Stromal cell of bone marrow (primary cell): ENCODE results near the gene ZSCAN23.
A peak's percentile ranks its signal among the peaks of the same experiment; 100 is the strongest.
"Not testable (repeated sequence)": the region's sequence is repeated elsewhere in the genome, so short reads cannot be mapped to it uniquely, and the experiment has no call there.

Experiments used
- DNase-seq: peaks from one replicate; pipeline ENCODE4 v3.0.0-alpha.2; 2012; ENCODE audit warnings: low read depth

The ZSCAN23 gene

DNA sequence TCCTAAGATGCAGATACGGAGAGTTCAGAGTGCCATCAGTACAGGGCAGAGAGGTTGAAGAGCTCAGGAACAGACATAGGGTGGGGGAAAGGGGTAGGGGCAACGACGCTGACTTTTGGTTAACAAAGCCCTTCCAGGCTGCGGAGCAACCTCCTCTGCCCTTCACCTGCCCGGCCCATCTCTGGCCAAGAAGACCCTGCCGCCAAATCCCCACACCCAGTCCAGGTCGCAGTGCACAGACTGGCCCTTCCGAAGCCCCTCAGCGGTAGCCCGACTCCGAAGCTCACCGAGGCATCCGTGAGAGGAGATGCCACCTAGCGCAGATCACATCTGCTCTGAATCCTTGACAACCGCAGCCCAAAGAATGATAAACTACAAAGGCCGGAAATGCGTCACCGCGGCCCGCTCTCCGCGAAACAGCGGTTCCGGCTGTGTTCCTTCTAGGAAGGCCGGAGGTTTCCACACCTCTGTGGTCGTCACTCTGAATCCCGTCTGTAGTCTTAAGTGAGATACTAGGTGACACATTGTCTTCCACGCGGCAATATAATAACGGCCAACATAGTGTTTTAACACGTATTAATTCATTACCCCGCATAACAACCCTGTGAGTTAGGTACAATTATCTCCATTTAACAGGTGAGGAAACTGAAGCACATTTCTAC lies at the start of gene ZSCAN23:
Gene ZSCAN23 (minus strand): TSS at position 380 of the 662 bp plus-strand sequence. CDS start 7,225 bp downstream, outside the sequence.
- DNase-seq, result peak; percentile 74

DNA sequence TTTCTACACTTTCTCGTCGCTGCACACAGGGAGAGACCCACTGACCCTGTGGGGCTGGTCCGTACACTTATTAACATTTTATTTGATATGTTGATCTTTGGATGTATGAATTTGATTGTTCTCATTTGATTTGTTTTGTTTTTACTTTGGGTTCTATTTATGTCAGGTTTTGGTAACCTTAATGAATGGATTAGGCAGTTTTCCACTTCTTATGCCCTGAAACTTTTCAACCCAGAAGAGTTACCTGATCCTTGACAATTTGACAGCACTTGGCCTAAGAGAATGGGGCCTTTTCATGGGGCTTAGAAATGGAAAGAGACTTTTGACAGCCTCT lies 48.7 kb upstream of the ZSCAN23 start:
- DNase-seq, result no peak

DNA sequence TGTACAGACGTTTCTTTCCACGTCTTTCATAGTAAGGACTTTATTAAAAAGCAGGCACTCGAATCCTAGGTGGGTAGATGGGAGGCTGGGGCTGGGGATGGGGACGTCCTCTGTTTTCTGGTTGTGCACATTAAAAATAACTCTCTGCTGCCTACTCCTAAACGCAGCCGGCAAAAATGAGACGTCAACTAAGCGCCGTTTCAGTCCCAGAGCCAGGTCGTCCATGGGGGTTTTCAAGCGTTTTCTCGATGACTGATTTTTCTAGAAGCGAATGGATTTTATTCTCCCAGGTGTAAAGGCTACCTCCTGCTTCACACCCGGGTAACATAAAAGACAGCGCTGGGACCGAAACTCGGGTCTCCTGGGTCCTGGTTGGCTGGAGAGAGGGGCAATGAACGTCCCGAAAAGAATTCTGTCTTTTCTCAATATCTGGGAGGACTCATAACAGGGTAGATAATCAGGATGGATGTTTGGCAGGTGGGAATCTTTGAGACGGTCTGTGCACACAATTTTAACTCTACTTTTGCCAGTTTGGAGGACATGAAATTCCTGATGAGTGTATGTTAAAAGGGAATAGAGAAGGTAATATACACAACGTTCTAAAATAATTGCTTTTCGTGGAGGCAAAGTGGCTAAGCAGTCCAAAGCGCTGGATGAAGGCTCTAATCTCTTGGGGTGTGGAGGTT lies 47.1 kb upstream of the ZSCAN23 start:
- DNase-seq, result no peak

DNA sequence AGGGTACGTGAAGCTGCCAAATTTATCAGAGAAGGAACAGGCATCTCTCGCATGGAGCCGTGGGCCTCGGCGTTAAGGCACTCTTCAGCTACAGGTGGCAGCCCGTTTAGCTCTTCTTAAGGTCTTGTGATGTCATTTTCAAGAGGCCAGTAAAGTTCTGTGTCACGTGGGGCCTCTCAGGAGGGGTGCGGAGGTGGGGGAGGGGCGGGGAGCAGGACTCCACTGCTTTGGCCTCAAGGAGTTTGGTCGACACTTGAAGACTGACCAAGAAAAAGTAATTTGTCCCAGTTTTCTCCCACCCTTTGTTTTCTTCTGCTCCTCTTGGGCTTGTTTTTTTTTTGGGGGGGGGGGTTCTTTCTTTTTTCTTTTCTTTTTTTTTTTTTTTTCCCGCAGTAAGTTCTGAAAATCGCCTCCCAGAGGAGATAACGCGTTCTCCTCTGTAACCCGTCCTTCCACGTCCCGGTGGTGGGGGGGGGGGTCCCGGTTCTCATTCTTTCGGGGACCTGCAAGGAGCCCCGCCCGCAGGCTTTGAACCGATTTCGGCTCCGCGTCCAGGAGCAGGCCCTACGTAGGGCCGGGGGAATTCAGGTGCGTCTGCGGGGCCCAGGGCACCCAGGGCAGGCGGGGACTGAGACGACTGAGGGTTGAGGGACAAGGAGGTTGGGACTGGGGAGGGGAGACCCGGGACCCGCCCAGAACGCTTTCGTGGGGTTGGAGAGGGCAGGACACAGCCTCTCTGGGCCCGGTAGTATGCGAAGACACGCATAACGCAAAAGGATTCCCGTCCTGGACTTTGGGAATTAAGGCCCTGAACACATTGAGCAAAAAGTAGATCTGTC lies 46.3 kb upstream of the ZSCAN23 start:
- peak; percentile 39 for DNase-seq

DNA sequence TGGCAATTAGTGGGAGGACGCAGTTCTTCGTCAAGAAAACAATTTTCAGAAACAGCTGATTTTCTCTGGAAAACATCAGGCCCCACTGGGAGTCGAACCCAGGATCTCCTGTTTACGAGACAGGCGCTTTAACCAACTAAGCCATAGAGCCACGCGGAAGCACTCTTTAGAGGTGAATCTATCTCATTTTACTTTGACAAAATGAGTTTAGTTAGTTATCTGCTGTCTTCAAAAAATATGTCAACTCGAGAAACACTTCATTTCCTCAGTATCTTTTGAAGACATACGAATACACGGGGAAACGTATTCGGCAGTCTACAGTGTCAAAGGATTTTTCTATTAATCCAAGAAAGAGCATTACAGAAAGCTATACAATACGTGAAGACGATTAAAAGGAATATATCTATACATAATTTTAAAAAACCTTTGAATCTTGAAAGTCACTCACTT lies 45.6 kb upstream of the ZSCAN23 start:
- DNase-seq, result peak; percentile 24

DNA sequence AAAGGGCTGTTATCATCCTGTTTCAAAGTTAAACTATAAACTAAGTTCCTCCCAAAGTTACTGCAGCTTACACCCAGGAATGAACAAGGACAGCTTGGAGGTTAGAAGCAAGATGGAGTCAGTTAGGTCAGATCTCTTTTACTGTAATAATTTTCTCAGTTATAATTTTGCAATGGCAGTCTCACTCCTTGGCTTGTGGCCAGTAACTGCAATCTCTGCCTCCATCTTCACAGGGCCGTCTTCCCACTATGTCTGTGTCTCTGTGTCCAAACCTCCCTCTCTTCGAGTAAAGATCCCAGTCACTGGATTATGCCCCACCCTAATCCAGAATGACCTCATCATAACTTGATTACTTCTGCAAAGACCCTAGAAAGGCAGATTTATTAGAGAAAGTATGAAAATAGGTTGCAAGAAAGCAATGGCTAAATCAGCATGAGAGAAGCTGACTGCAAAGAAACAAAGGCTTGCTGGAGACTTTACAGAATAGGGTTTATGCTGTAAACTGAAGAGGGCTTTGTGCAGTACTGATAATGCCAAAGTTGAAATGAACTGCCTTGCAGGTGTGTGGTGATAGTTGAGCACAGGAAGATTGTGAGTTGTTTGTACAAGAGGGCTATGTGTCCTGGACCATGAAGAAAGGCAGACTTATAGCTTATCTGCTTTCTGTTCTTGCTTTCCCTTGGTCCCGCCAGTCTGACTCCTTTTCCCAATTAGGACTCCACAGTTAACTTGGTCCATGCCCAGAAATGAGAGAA lies 43.9 kb upstream of the ZSCAN23 start:
- no peak for DNase-seq

DNA sequence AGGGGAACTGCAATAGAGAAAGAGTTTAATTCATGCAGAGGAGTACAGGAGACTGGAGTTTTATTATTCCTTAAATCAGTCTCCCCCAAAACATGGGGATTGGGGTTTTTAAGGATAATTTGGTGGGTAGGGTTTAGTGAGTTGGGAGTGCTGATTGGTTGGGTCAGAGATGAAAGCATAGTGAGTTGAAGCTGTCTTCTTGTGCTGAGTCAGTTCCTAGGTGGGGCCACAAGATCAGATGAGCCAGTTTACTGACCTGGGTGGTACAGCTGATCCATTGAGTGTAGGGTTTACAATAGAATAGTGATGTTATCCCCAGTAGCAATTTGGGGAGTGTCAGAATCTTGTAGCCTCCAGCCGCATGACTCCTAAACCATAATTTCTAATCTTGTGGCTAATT lies 43.2 kb upstream of the ZSCAN23 start:
- no peak for DNase-seq

DNA sequence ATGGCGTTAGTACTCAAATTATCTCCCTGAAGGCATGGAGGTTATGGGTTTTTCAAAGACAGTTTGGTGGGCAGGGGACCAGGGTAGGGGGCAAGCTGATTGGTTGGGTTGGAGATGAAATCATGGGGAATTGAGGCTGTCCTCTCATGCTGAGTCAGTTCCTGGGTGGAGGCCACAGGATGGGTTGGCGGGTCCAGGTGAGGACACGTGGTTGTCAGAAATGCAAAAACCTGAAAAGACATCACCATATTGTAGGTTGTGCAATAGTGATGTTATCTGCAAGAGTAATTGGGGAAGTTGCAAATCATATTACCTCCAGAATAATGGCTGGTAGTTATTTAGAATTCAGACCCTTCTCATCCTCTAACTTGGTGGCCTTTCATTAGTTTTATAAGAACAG lies 42.2 kb upstream of the ZSCAN23 start:
- no peak for DNase-seq

DNA sequence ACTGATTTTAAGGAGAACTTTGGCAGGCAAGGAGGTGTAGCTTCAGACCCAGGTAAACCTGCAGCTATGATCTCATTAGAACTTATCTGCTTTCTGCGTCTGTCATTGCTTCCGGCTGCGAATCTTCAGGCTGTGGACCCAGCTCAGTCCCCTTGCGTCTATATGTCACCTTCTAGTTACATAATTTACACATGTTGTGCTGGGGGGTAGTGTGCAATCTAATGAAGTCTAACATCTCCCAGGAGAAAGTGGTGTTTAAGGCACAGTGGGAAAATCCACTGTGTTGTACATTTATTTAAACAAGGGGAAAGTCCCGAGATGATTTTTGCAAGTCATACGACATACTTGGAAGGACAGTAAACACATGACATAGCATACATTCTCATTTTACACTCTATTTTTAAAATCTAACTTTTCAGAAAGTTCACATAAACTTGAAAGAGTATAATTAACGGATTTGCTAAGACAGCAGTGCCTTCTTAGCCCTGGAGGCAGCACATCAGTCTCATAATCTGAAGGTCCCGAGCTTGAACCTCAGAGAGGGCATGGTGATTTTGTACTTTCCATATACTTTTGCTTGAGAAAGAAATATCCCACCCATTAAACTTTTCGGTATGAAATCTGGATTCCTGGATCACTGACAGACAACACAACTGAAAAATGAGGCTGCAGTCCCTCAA lies 37.1 kb upstream of the ZSCAN23 start:
- no peak for DNase-seq

DNA sequence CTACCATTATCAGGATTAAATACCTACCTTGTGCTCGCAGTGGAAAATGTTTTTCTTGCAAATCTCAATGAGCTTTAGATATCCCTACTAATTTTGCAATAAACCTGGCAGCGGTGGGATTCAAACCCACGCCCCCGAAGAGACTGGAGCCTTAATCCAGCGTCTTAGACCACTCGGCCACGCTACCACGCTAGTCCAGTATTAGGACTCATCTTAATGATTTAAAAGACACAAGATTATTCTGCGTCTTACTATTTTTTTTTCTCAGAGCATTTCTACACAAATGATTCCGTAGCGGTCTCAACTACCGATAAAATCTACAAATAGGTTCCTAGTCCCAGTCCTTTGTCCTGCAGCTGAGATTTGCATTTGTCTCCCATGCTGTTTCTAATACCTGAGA lies 35.2 kb upstream of the ZSCAN23 start:
- no peak for DNase-seq

DNA sequence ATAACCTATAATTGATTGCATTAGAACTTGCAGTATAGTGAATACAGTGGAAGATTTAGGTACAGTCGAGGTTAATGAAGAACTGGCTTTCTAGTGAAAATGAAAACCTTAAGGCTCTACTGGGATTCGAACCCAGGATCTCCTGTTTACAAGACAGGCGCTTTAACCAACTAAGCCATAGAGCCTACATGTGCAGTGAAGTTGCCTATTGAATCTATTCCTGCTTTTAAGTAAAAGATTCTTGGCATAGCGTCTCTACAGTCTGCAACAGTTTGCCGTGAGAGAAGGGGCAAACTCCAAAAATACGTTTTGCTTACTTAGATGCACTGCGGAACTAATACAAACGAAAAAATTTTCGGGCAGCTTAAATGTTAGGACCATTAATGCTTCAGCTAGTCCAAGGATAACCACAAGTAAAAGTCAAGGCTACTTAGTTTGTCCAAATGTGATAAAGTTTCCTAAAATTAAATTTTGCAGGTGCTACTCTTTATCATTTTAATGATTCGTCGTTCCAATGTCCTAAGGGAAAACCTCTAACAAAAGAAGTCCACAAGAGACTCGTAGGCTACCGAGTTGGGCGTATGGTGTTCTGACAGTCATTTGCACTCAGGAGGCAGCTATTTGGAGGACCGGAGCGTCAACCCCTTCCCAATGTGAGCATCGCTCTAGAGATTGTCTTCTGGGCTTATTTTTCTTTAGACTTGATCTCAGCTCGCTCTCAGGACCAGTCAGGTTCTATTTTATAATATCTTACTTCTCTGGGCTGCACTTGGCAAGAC lies 31.3 kb upstream of the ZSCAN23 start:
- peak; percentile 64 for DNase-seq

DNA sequence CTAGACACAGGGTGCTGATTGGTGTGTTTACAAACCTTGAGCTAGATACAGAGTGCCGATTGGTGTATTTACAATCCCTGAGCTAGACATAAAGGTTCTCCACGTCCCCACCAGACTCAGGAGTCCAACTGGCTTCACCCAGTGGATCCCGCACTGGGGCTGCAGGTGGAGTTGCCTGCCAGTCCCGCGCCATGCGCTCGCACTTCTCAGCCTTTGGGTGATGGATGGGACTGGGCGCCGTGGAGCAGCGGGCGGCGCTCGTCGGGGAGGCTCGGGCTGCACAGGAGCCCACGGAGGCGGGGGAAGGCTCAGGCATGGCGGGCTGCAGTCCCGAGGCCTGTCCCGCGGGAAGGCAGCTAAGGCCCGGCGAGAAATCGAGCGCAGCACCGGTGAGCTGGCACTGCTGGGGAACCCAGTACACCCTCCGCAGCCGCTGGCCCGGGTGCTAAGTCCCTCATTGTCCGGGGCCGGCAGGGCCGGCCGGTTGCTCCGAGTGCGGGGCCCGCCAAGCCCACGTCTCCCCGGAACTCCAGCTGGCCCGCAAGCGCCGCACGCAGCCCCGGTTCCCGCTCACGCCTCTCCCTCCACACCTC lies 26.0 kb upstream of the ZSCAN23 start:
- not testable (repeated sequence) for DNase-seq

DNA sequence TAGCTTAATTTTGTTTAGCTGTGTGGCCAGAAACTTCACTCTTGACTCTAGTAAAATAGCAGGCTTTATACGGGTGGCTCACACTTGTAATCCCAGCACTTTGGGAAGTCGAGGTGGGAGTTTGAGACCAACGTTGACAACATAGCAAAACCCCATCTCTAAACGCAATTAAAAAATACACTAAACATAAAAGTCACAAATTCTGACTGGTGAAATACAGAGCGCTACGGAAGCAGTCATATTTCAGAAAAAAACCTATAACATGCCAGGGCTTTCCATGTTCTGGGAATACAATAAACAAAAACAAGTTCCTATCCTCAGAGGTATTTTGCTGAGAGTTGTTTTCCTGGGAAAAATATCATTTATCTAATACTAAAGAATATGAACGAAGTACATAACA lies 24.8 kb upstream of the ZSCAN23 start:
- DNase-seq, result no peak

DNA sequence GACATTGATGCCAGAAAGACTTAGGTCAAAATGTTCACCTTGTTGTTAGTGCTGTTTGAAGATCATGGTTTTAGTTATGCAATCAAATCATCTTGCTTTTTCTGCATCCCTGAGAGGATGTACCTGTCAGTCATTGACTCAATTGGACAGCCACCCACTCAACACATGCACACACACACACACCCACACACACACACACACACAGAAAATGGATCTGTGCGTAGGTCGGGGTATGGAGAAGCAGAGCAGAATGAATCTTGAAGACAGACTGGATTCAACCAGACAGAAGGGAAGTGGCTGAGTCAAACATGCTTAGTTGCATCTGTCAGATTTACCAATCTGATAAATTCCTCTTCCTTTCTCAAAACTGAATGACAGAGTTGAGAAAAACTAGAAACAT lies 19.1 kb upstream of the ZSCAN23 start:
- DNase-seq, result no peak

DNA sequence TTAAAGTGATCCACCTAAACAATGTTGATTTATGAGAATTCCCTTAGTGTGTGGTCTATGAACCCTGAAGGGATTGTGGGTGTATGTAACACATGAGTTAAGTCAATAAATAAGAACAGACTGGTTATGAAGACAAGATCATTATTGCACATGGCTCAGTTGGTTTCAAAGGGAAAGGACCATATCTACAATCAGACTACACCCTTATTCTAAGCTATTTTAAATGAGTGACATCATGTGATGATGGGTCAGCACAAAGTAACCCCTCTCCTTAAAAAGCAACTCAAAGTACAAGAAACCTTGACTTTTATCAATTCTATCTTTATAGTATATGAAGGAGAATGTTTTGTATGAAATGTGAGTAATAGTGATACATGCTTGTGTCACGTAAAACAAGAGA lies 15.3 kb upstream of the ZSCAN23 start:
- no peak for DNase-seq

DNA sequence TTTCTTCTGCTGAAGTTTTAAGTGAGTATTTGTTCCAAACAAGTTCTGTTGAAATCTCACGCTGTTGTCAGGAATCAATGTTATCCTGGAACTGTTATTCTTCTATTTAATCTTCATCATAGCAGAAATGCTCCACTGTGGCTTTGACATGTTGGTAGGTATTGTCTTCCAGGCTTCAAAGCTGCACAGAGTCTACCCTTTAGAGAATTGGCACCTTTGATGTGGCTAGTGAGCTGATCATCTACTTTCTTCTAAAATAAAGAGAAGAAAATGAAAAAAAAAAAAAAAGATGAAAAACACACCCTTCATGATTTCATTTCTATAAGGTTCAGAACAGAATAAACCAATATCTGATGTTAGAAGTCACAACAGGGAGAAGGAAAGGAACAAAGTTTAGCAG lies 5.8 kb upstream of the ZSCAN23 start:
- DNase-seq, result no peak

DNA sequence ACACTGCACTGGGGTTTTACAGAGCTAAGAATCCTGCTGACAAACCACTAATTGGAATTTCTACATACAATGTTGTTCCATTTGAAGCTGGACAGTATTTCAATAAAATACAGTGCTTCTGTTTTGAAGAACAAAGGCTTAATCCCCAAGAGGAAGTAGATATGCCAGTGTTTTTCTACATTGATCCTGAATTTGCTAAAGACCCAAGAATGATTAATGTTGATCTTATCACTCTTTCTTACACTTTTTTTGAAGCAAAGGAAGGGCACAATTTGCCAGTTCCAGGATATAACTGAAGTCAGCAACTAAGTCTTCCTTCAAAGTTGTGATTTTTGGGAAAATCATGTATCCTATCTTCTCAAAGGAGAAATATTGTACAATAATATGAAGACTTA lies 4.2 kb upstream of the ZSCAN23 start:
- DNase-seq, result not testable (repeated sequence)

DNA sequence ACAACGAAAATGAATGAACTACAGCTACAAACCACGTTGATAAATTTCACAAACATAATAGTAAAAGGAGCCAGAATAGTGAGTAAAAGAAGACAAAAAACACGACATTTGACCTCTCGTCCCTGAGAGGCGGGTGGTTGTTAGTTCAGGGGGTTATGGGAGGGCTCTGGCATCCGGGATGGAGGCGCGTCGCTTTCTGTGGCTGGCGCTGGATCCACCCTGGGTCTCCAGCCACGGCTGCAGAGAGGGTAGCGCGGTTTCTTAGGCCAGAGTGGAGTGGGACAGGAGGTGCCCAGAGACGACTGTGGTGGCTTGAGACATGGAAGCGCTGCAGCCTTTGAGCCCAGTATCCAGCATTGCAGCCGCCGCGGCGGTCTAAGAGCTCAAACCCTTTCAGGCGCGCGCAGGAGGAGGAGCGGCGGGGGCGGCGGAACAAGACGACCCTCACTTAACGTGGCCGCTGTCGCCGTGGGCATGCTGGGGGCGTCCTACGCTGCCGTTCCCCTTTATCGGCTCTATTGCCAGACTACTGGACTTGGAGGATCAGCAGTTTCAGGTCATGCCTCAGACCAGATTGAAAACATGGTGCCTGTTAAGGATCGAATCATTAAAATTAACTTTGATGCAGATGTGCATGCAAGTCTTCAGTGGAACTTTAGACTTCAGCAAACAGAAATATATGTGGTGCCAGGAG lies 3.7 kb upstream of the ZSCAN23 start:
- no peak for DNase-seq

DNA sequence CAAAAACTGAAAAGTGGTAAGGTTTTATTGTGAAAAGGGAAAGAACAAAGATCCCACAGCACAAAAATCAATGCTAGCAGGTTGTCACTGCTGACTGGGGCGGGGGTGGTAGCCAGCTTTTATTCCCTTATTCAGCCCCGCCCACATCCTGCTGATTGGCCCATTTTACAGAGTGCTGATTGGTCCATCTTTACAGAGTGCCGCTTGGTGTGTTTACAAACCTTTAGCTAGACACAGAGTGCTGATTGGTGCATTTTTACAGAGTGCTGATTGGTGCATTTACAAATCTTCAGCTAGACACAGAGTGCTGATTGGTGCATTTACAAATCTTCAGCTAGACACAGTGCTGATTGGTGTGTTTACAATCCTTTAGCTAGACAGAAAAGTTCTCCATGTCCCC lies 1.5 kb upstream of the ZSCAN23 start:
- DNase-seq, result not testable (repeated sequence)

DNA sequence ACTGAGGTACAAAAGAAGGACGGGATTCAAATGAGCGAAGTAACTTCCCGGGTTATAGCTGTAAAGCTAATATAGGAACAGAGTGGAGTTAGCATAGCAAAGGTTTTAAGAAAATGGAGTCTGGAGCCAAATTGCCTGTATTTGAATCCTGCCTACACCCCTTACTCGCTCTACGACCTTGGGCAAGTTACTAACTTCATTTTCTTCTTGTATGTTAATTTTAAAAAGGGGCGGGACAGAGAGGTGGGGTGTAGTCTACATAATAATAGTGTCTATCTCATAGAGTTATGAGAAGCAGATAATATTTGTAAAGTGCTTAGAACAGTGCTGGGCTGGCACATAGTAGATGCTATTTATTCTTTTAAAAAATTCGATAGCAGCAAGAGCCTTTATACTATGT lies 705 bp downstream of the ZSCAN23 start:
- no peak for DNase-seq
